Left ventricle myocardium inferior (tissue), 1 donor: ENCODE measurements around the gene RREB1. TPM values are rescaled to one million over a fixed set of nuclear protein-coding genes. Genes with fewer than 3 reads are reported as not detected.

ENCODE experiments used
- DNase-seq: peaks from one replicate; pipeline ENCODE4 v3.0.0-alpha.2; 2020
- H3K27ac ChIP-seq: fragments of 200-600 bp; replicated peaks from 2 replicates; pipeline ENCODE4 v1.8.0; 2021
- H3K27me3 ChIP-seq: fragments of 200-600 bp; 2 replicates; pipeline ENCODE4 v1.8.0; 2021; ENCODE audit warnings: low read depth
- H3K36me3 ChIP-seq: fragments of 200-600 bp; 2 replicates; pipeline ENCODE4 v1.8.0; 2021
- H3K4me1 ChIP-seq: fragments of 200-600 bp; 2 replicates; pipeline ENCODE4 v1.8.0; 2021
- H3K4me3 ChIP-seq: fragments of 200-600 bp; 2 replicates; pipeline ENCODE4 v1.8.0; 2021; ENCODE audit warnings: mild to moderate bottlenecking, moderate library complexity
- H3K9me3 ChIP-seq: fragments of 200-600 bp; replicated peaks from 2 replicates; pipeline ENCODE4 v1.8.0; 2021
- CTCF ChIP-seq: fragments of 200-600 bp; IDR thresholded peaks from 2 replicates; pipeline ENCODE4 v1.8.0; 2021; ENCODE audit warnings: antibody characterized with exemption, mild to moderate bottlenecking, borderline replicate concordance
- intact Hi-C: fragments of 100-400 bp; cut with micrococcal nuclease; formaldehyde crosslinking; loops from one replicate; pipeline ENCODE4 v1.11.0; 2022
- total RNA-seq: library from RNA; stranded (reverse); fragmentation: NEBNext Ultra II Directional; extraction: Animal tissue kit (Norgen Biotek cat#: 25700); gene quantifications from one replicate; pipeline ENCODE4 v1.2.1, GENCODE V29; 2021
- donor health status: DM: no; HTN: yes; CAD: no; lungs with severe emphysema.

The RREB1 gene
- total RNA-seq, 1 donor from 2014 or later: 33.3 TPM

- Histone ChIP-seq H3K4me1 (peaks cover 84% of the 10 kb centered on the region), H3K27ac (peak overlapping the region; percentile 97)
- intact Hi-C loops: no loop called here
Observed at GRCh38 chr6:7114744-7115458, 7.1 kb downstream of the RREB1 start.

GRCh38 chr6:7115543-7116231 is 7.9 kb downstream of the RREB1 start:
- no peak for DNase-seq
- intact Hi-C loops: no loop called here
- Histone ChIP-seq H3K9me3 (no peaks in the 10 kb centered on the region), H3K27ac (peak overlapping the region; percentile 97), H3K4me1 (peaks cover 79% of the 10 kb centered on the region), H3K36me3 (no peaks in the 10 kb centered on the region), H3K27me3 (no peaks in the 10 kb centered on the region), H3K4me3 (no peak overlapping the region)
- TF ChIP-seq CTCF: no peak

More at GRCh38 chr6:7114744-7115458, 7.1 kb downstream of the RREB1 start:
- no peaks in the 10 kb centered on the region for H3K9me3 ChIP-seq
- H3K27me3 ChIP-seq: no peaks in the 10 kb centered on the region
- H3K36me3 ChIP-seq: no peaks in the 10 kb centered on the region
- no peak for TF ChIP-seq CTCF
- no peak for DNase-seq
- H3K4me3 ChIP-seq: no peak overlapping the region

- H3K4me3 ChIP-seq: no peak overlapping the region
- peak overlapping the region; percentile 32 for H3K27ac ChIP-seq
- H3K36me3 ChIP-seq: no peaks in the 10 kb centered on the region
- no peak for DNase-seq
- H3K27me3 ChIP-seq: no peaks in the 10 kb centered on the region
- no peak for TF ChIP-seq CTCF
- peaks cover 72% of the 10 kb centered on the region for H3K4me1 ChIP-seq
- intact Hi-C loops: no loop called here
- no peaks in the 10 kb centered on the region for H3K9me3 ChIP-seq
Observed at GRCh38 chr6:7119272-7119801, 11.6 kb downstream of the RREB1 start.

- DNase-seq: no peak
- no peaks in the 10 kb centered on the region for H3K9me3 ChIP-seq
- H3K27ac ChIP-seq: no peak overlapping the region
- no peak overlapping the region for H3K4me3 ChIP-seq
- intact Hi-C loops: no loop called here
- no peak for TF ChIP-seq CTCF
- H3K36me3 ChIP-seq: no peaks in the 10 kb centered on the region
- H3K4me1 ChIP-seq: peaks cover 72% of the 10 kb centered on the region
- no peaks in the 10 kb centered on the region for H3K27me3 ChIP-seq
Observed at GRCh38 chr6:7121700-7122241, 14.0 kb downstream of the RREB1 start.

GRCh38 chr6:7122684-7123083 is 14.9 kb downstream of the RREB1 start:
- no peak overlapping the region for H3K4me3 ChIP-seq
- no peak overlapping the region for H3K27ac ChIP-seq
- TF ChIP-seq CTCF: no peak
- DNase-seq: no peak
- H3K27me3 ChIP-seq: no peaks in the 10 kb centered on the region
- peaks cover 76% of the 10 kb centered on the region for H3K4me1 ChIP-seq
- H3K36me3 ChIP-seq: no peaks in the 10 kb centered on the region
- H3K9me3 ChIP-seq: no peaks in the 10 kb centered on the region
- intact Hi-C loops: no loop called here
